Measurements from ENCODE around the gene RCE1.

- TF ChIP-seq CTCF (IDR thresholded peaks at IDR 0.05), result no peak
- TF ChIP-seq POLR2A (IDR thresholded peaks at IDR 0.05), result no peak
These were observed 7.5 kb downstream of the RCE1 start for GRCh38 chr11:66850588-66851238.

Data from gastroesophageal sphincter (tissue), 3 donors.